ENCODE measurements around the gene VARS1.

The VARS1 gene

GRCh38 chr6:31749301-31750036 lies 46.1 kb downstream of the VARS1 start:
- in situ Hi-C loops (cut with MboI; ENCODE audit: low sequenced_read_pairs): no loop called here
